GM10248 (cell line): ENCODE results near the gene KIF5A.
A peak's percentile ranks its signal among the peaks of the same experiment; 100 is the strongest.

Source experiments
- CTCF ChIA-PET: fragments of 300-600 bp; sonication (Branson Sonifier 250); formaldehyde crosslinking; extraction: SDS; loops from one replicate; lab custom pipeline; 2021; ENCODE audit warnings: antibody characterized with exemption; lab: Yijun Ruan, JAX
- POLR2A ChIA-PET: fragments of 350-650 bp; sonication (Branson Sonifier 250); formaldehyde crosslinking; extraction: SDS; loops from one replicate; lab custom pipeline; 2020; ENCODE audit warnings: antibody characterized with exemption; lab: Yijun Ruan, JAX
- DNase-seq: peaks from one replicate; pipeline ENCODE4 v3.0.0; 2012; ENCODE audit errors: extremely low spot score
- CTCF ChIP-seq: IDR thresholded peaks from 2 replicates; pipeline ENCODE4 v1.5.1; 2012; ENCODE audit warnings: mild to moderate bottlenecking, low read depth; ENCODE audit errors: extremely low read depth, missing control alignments, control extremely low read depth

Gene KIF5A

DNA sequence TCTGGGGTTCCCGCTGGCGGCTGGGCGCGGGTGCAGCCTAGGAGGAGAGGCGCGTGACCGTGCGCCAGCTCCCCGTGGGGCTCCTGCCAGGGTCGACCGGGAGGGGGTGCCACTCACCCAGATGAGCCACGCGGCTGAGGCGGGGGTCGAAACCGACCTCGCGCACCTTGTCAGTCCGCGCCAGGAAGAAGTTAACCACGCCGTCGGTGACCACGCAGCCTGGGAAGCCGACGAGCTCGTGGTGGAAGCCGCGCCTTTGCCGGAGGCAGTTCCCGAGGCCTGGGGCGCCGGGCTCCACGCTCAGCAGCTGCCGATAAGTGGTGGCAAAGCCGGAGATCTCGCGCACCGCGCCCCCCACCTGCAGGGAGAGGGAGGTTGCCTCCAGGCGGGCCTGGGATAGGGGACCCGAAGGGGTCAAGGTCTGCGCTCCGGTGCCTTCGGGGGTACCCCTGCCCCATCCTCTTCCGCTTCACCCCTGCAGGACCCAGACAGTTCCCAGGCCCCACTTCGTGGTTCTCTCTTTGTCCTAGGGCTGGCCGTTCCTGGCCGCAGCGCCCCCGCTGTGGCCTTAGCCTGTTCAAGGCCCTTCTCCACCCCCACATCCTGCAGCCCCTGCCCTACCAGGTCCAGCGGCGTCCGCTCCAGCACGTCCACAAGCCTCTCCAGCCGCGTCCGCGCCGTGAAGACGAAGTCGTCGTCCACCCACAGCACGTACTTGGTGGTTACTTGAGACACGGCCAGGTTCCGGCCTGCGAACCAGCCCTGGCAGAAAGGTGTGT lies 77.8 kb downstream of the KIF5A start:
- peak; percentile 30 for TF ChIP-seq CTCF
- ChIA-PET POLR2A (no interaction called here), CTCF (interaction anchor here (1.1 to 2.4 kb wide), 3 partner anchors 12 to 44 kb away, joined by 3 to 10 read pairs (median 8); no protein-coding TSS in a partner anchor)
- no peak for DNase-seq

GRCh38 chr12:57628280-57629191 lies 78.7 kb downstream of the KIF5A start:
- POLR2A ChIA-PET, result no interaction called here

GRCh38 chr12:57629897-57630471 lies 80.1 kb downstream of the KIF5A start:
- ChIA-PET POLR2A (interaction anchor here (0.9 kb wide), 1 partner anchor 18 kb away, joined by 3 read pairs; the partner anchor contains the start of gene ARHGEF25), CTCF (interaction anchor here (1.1 to 5.9 kb wide), 7 partner anchors 8 to 56 kb away, joined by 3 to 71 read pairs (median 4); partner anchors contain the start of gene ARHGEF25)
- DNase-seq, result no peak
- no peak for TF ChIP-seq CTCF

More at GRCh38 chr12:57628280-57629191, 78.7 kb downstream of the KIF5A start:
- CTCF ChIA-PET, result interaction anchor here (1.1 to 2.4 kb wide), 4 partner anchors 12 to 45 kb away, joined by 3 to 10 read pairs (median 6); no protein-coding TSS in a partner anchor
- no peak for TF ChIP-seq CTCF
- DNase-seq, result no peak

DNA sequence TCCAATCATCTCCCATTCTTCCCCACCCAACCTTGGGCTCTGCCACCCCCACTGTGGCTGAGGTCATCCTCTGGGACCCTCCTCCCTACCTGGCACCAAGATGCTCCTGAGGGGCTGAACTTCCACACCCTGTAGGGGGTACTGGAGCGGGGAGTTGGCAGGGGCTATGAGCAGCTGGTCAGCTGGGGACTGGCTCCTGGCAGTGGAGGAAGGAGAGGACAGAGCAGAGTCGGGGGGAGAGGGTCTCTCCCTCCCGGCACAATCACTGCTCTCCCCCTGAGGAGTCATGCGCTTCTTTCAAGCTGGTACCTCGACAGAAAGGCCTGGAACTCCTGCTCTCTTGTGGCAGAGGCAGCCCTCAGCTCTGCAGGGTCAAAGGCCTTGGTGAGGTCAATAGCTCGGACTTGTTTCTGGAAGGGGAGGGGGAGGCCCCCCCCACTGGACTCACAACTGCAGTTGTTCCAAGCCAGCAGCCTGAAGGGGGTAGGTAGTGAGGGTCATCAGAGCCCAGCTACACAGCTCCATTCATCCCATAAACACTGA lies 81.1 kb downstream of the KIF5A start:
- ChIA-PET POLR2A (no interaction called here), CTCF (interaction anchor here (0.8 to 5.9 kb wide), 7 partner anchors 9 to 57 kb away, joined by 3 to 71 read pairs (median 4); partner anchors contain the start of gene ARHGEF25)
- no peak for TF ChIP-seq CTCF
- DNase-seq, result no peak

- no peak for DNase-seq
- no peak for TF ChIP-seq CTCF
- POLR2A ChIA-PET, result no interaction called here
- CTCF ChIA-PET, result interaction anchor here (1.2 to 5.9 kb wide), 5 partner anchors 10 to 57 kb away, joined by 3 to 71 read pairs (median 5); partner anchors contain the start of gene ARHGEF25
These were observed 81.8 kb downstream of the KIF5A start for GRCh38 chr12:57631566-57632072.
